HG03442 (cell line): Measurements from ENCODE around the gene COL4A2.

Source experiments
- ATAC-seq: cut with Tn5 transposase; IDR thresholded peaks from one replicate; pipeline ENCODE4 v1.9.1; 2021; ENCODE audit warnings: mild to moderate bottlenecking, moderate library complexity; ENCODE audit not compliant: unreplicated experiment

Gene COL4A2

DNA sequence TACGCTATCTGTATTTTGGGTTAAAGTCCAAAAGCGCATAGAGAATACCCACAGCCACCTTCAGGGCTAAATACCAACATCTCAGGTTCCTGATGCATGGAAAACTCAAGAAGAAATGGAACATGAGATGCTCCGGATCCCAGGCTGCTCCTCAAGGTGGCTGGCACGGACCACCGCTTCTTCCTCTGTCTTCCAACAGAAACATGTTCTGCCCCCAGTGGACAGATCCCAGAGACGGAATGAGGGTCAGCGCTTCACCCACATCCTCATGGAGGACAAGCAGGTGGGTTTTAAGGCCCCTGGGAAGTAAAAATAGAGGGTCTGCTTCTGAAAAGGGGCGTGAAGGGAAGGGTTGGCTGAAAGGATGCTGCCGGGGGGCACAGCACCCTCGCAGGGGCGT lies 17.4 kb upstream of the COL4A2 start:
- ATAC-seq = no peak

DNA sequence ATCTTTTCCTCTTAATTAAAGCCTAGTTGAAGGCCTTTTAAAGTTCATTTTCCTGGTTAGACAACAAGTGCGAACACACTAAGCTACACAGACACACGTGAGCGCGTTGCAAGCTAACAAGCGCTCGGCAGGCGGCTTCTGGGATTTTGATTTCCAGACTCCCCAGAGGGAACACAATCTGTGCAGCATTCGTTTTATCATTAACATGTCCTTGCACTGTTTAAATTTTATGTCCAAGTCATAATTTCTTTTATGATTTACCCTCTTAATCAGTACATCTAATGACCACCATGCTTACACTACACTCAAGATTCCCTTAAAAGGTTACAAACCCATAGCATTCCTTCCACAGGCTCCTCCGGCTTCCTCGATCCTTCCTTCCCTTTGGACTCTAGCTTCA lies 16.9 kb upstream of the COL4A2 start:
- no peak for ATAC-seq

DNA sequence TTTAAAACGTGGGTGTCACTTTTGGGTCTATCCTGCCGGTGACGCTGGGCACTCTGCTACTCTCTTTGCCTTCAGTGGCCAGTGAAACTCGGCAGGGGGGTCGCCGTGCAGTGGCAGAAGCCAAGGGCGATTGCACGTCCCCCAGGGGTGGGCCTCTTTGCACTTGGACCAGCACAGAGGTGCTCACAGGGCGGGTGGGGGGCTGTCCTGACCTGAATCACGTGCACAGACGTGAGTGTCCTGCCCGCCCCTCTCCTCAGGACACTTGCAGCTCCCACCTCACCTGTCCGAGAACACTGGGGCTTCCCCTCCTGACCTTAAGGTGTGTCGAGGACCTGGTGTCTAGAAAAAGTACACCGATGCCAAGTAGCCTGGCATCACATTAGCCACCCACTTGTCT lies 16.3 kb upstream of the COL4A2 start:
- no peak for ATAC-seq

DNA sequence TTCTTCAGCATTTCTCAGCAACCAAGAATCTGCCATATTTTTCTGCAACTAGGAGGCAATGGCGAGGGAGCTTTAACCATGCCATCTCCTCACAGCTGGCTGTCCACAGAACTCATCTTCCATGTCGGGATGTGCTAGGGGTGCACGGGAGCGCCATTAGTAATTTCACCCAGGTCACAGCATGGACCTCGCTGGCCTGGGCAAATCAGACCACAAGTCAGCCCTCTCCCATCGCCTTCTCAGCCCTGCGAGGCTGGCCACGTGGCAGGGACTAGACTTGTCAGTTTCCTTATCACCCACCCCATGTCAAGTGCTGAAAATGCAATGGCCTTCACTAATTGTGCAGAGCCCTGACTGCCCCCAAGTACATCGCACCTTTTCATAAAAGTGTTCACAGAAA lies 15.8 kb upstream of the COL4A2 start:
- ATAC-seq = no peak

DNA sequence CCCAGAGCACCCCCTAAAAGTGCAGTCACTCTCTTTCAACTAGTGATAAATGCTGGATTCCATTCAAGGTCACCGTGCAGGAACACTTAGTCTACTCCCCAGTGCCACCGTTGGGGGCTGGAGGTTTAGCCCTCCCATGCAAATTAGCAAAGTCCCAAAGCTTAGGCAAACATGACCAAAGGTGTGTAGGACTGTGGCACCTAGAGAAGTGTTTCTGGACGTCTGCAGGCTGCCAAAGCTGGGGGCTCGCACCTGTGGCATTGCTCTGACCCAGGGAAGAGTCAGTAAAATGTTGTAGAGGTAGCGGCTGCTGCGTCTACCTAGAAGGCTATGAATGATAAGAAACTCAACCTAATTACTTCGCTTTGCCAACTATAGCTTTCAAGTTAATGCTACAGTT lies 14.0 kb upstream of the COL4A2 start:
- no peak for ATAC-seq

DNA sequence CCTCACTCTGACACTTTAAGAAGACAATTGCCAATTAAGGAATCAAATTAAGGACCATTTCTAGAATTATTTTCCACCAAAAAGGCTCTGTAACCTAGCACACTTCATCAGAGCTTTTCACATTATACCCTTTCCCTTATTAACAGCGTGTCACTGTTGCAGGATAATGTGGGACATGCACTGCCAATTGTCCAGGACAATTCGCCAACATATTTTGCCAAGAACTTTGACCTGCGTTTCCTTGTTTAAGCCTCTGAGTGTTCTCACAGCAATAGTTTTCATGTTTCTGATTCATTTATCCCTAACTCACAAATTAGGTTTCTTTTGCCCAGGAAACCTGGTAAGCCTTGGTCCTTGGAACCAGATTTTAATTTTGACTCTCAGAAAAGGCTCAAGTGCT lies 13.4 kb upstream of the COL4A2 start:
- no peak for ATAC-seq

DNA sequence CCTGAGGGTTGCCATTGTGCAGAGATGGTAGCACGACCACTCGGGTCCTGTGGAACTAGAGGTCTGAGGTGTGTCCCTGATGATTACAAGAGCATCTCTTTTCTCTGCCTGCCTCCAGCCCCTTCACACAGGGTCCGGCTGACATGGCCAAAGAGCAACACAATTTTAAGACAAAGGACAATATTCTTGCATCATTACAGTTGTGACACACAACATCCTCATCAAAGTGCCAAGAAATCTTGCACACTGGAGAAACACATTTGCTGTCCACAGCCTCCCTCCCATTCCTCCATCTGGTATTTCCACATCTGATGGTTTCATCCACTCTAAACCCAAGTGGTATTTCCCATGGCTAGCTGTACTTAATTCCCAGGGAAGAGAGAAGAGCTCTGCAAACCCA lies 12.9 kb upstream of the COL4A2 start:
- no peak for ATAC-seq

DNA sequence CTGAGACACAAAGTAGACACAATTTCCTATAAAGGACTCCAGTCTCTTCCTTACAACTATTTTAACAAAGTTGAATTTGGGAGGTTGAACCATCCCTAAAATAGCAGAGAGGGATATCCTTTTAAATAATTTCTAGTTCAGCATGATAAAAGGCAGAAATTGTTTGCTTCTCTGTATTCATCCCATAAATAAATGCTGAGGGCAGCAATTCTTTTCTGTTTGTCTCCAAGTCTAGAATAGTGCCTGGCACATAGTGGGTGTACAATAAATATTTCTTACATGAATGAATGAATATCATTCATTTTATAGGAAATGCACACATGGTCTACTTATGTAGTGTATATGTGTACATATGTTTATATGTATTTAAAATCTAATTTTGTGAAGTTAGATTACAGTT lies 12.5 kb upstream of the COL4A2 start:
- no peak for ATAC-seq

DNA sequence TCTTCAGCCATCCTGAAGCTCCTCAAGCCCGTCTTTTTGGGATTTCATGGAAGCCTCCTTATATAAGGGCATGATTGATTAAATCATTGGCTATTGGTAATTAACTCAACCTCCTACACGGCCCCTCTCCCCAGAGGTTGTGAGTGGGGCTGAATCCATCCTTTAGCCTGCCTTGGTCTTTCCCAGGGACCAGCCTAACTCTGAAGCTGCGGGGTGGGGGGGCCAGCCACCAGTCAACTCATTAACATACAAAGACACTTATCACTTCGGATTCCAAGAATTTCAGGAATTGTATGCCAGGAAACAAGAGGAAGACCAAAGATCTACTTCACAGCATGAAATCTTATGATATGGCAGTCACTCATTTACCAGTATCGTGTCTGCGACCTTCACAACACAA lies 10.1 kb upstream of the COL4A2 start:
- ATAC-seq = no peak

DNA sequence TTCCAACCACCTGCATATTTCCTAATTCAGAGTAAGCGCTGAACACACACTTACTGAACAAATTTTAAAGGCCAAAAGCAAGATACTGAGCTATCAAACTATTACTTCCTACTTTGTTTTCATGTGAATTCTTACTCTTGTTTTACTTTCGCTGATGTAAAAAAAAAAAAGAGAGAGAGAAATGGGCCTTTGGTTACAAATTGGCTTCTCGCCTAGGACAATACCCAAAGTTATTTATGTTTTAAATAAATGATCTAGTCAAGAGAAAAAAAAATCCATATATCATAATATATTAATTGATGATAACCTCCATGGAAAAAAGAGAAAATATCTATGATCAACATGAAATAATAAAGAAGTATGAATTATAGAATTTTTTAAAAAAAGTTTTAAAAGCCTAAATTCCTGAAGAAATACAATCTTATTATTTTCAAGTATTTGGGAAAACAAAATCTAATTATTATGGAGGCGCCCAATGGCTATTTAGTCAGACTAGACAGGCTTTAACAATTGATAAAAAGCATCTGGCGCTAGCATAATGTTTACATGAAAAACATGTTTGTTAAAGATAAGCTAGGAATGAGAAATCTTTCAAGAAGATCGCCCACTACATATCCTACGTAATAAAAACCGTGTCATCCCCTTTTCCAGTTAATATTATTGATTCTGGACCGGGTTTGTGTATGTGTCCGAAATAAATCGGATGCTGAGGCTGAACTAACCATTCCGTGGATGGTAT lies 9.1 kb upstream of the COL4A2 start:
- no peak for ATAC-seq

DNA sequence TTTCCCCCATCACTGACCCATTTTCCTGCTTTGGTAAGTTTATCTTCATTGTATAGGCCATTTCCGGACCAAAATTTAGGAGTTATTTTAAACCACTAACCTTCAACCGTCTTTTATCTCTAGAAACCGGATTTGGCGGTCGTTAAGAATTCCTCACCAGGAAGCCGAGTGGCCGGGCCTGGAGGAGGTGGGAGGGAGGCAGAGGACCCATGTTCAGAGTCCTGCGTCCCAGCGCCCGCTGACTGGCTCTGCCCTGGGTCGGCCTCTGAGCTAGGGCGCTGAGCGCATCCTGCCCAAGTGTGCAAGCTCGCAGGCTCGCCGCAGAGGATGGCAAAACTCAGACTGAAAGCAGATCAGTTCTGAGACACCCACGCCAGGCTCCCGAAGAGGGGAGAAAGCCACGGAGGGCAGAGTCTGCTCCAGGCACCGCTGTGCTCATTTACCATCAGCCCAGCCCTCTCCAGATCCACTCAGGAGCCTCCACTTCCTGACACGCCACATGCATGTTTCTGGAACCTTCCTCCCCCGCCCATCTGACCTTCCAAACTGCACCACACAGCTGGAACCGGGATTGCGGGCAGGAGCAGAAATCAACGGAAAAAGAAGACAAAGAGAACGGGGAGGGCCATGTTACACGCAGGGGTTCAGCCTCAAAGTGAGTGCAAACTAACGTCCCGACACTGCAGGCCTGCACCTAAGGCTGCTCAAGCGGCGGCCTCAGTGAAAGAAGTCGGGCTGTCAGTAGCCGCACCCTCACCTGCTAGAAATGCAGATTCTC lies 8.4 kb upstream of the COL4A2 start:
- no peak for ATAC-seq

DNA sequence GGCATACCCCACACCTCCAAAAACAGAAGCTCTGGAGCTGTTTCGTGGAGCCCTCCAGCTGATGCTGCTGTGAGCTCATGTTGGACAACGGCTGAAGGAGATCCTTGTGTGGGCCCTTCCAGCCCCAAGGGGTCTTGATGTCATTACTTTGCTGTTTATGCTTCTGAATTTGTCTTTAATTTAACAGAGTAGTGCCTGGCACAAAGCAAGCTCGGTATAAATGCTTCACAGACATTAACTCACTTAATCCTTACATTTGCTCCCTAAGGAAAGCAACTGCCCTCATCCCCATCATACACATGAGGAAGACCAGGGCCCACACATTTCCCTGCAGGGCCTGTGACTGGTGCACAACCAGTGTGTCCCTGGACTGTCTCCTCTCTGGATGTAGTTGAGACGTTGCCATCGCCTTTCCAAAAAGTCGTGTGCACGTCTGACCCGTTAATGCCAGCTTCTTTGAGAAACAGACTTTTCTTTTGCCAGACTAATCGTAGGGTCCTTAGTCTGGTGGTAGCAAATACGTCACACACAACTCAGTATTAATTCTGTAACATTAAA lies 7.7 kb upstream of the COL4A2 start:
- no peak for ATAC-seq

DNA sequence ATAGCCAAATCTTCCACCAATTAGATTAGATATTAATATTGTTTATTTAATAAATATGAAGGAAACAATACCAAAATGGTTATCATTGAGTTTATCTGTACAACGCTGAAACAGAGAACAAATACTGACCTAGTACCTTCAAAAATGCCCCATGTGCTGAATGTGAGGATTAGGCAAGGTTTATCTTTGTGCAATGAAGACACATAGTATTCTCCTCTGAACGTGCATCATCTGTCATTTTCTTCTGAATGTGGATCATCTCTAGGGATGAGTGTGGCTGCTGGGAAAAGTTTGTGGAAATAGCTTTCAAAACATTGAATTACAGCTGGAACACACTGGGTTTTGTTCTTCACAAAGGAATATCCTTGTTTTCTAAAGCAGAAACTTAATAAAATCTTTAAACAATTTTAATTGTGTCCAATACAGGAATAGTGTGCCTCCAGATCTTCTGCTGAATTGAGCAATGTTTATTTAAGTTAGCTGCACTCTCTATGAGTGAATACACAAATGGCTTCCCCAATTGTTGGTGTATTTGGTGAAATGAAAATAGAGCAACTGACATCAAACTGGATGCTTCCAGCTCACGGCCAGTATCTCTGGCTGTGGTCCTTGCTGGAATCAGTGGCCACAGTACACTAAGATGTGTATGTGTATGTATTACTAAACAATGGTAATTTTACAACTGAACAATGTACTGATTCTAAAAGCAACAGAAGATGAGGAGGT lies 6.8 kb upstream of the COL4A2 start:
- no peak for ATAC-seq

DNA sequence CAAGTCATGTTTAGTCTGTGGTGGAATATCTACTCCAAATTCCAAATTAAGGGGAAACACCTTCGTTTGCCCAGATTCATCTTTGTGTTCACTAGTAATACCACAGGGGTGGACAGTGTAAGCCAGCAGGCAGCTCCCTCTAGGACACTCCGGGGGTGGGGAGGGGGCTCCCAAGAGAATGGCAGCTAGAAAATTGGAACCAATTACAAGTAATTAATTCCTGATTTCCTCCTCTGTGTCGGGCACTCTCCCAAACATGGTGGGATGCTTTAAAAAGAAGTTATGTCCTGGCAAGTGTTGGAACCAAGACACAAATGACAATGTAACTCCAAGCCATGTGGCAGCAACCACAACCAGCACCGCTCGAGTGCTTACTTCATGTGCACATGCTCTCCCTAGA lies 6.0 kb upstream of the COL4A2 start:
- ATAC-seq = no peak

DNA sequence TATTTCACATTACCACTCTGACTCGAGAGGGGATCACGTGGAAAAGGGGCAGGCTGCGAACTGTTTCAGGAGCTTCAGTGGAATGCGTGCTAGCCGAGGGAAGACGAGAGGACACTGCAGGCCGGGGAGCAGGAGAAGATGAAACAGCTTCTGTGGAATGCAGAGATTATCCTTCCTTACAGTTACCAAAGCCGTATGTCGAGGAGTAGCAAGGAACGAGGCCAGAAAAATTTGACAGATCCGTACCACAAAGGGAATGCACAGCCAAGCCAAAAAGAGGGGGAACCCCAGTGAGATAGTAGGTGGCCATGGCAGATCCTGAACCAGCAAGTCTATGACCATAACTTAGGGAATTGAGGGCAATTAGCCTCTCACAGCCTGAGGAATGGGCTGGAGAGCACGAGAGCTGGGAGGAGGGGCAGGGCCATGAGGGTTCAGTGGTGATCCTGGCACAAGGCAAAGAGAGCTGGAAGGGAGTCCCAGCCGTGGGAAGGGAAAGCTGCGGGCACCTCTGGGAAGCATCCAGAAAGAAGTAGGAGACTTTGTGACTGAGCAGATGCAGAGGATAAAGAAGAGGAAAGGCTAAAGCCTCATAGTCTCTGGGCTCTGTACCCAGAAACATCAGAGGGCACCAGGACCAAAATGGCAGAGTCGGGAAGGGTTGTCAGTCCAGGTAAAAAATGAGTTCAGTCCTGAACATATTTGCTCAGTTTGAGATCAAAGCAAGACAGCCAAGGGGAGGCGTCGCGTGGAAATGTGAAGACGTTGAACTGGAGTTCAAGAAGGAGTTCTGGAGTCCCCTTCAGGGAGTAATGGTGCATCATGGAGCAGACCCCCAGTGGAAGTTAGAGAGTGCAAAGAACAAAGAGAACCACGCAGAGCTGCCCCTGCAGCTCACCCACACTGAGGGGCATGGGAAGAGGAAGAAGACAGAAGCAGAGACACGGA lies 5.2 kb upstream of the COL4A2 start:
- no peak for ATAC-seq

DNA sequence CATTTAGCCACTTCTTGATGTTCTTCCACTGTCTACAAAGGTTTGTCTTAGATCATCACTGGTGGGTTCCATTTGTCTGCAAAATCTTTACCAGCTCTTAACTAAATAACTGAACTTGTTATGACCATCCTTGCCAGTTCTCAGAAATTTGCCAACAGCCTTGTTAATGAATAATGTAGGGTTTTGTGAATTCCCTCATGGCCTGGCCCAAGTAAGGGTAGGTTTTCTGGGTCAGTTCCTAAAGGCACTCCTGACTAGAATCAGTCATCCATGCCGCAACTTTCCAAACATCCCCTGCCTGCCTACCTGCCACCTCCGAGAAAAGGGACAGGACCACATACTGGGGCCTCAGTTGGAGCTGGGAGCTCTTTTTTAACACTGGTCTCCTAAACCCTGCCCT lies 4.1 kb upstream of the COL4A2 start:
- no peak for ATAC-seq

DNA sequence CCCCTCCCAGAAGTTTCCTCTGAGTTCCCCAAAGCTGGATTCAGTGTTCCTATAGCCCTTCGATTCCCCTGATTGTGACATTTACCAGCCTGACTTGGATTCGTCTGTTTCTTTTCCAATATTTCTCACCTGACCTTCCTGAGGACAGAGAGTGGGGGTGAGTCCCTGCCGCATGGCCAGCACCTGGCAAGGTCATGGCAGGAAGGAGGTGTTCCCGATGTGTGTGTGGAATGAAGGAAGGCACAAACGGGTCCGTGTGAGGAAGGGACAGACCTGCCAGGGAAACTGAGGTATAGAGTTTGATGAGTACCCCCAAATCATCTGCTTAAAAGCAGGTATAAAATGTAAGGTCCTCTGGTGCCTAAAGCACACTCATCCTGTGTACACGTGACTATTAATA lies 3.4 kb upstream of the COL4A2 start:
- no peak for ATAC-seq

DNA sequence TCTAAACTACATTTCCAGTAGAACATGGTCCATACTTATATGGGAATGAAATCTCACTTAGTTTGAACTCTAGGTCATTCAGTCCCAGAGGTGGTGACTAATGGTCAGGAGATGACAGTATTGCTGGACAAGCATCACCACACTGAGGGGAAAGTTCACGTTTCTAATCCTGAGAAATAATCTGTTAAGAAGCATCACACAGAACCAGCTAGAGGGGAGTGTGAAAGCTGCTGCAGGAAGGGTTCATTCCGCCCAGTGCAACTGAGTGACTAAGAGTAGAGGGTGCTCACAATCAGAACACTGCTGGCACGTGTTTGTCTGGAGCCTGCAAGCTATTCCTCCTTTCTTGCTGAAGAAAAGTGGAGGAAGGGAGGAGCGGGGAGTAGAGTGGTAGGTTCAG lies 2.8 kb upstream of the COL4A2 start:
- no peak for ATAC-seq

DNA sequence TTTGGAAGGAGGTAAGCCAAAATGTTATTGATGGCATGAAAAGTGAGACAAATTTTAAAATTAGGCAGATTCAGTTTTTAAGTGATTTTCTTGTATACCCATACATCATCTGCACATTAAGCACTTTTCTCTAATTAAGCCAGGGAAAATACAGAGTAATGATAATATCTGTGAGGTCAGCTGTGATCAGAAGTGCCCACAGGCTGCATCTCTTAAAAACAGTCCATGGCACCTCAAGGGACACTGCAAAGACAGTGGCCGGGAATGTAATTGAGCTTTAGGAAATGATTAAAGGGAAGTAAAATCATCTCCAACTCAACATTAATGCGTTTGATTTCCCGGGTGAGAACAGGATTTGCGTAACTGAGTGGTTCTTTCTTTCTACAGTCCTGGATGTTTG lies 2.1 kb upstream of the COL4A2 start:
- ATAC-seq = no peak

DNA sequence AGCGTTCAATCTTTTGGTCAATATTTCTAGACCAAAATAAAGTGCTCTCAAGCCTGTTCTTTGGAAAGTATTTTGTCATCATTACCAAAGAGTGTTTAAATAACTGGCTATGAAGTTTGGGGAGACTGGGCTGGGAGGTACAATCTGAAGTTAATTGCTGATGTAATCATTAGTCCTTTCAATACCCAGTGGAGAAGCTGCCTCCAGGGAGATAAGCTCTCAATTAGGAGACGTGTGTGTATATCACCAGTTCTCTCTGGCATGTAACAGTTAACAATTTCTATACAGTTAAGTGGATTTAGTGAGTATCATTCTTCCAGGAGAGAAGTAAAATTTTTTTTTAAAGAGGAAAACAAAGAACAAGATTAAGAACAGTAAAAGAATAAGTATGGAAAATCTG lies 1.5 kb upstream of the COL4A2 start:
- no peak for ATAC-seq

DNA sequence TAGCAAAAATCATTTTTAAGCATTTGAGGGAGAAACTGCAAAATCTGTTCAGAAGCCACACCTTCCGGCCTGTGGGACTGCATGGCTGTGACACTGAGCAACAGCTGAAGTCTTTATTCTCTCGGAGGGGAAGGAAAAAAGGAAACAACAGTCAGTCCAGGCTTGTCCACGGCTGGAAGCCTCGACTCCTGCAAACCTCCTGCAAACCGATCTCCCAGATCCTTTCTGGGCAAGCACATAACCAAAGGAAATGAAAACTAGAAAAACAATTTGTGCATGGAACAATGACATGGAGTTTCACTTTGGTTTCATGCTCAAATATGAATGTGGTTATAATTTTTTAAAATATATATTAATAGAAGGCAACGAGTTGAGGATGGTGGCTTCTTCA lies 1.1 kb upstream of the COL4A2 start:
- no peak for ATAC-seq
